Fibroblast of skin of back (primary cell): ENCODE data around the gene CATSPERZ.
"Not testable (repeated sequence)": the region's sequence is repeated elsewhere in the genome, so short reads cannot be mapped to it uniquely, and the experiment has no call there.

Experiments
- DNase-seq: peaks from one replicate; pipeline ENCODE4 v3.0.0-alpha.2; 2013

CATSPERZ gene

GRCh38 chr11:64321026-64321425 is 20.9 kb downstream of the CATSPERZ start:
- DNase-seq: no peak

GRCh38 chr11:64321533-64321932 is 21.4 kb downstream of the CATSPERZ start:
- no peak for DNase-seq

- no peak for DNase-seq
Measured at GRCh38 chr11:64322925-64323260, 22.7 kb downstream of the CATSPERZ start.

- DNase-seq: no peak
Measured at GRCh38 chr11:64323373-64323772, 23.2 kb downstream of the CATSPERZ start.

GRCh38 chr11:64323984-64324383 is 23.8 kb downstream of the CATSPERZ start:
- DNase-seq: not testable (repeated sequence)

GRCh38 chr11:64324692-64325469 is 24.7 kb downstream of the CATSPERZ start:
- DNase-seq: no peak

DNA sequence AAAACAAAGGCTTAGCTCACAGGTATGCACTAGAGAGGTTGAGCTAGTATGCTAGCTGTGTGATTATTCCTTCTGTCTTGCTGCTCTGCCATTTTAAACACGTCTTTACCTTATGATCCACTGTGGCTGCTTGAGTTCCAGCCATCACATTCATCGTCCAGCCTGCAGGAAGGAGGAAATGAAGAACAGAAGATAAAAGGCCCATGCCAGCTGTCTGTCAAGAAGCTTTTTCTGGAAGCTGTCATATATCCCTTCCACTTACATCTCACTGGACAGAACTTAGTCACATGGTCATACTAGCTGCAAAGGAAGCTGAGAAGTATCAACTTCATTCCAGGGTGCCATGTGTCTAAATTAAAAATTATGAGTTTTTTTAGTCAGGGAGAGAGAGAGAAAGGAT is 27.2 kb downstream of the CATSPERZ start:
- no peak for DNase-seq

DNA sequence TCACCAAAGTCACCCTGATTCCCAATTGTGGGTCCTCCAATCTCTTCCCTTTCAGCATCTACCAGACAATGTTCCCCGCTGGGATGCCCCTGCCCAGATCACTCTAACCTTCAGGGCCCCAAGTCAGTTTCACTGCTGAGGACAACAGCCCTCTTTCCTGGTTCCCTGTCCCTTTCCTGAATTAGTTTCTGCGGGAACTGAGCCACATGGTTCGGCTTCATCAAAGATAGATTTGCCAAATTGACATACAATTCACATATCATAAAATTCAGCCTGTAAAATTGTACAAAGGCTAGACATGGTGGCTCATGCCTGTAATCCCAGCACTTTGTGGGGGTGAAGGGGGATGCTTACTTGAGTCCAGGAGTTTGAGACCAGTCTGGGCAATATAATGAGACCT is 27.8 kb downstream of the CATSPERZ start:
- no peak for DNase-seq

- DNase-seq: no peak
Measured at GRCh38 chr11:64330888-64331287, 30.7 kb downstream of the CATSPERZ start.

GRCh38 chr11:64331569-64332371 is 31.6 kb downstream of the CATSPERZ start:
- peak; percentile 84 for DNase-seq

- DNase-seq: no peak
Measured at GRCh38 chr11:64333556-64333955, 33.4 kb downstream of the CATSPERZ start.

- DNase-seq: peak; percentile 95
Measured at GRCh38 chr11:64334764-64335735, 34.9 kb downstream of the CATSPERZ start.

DNA sequence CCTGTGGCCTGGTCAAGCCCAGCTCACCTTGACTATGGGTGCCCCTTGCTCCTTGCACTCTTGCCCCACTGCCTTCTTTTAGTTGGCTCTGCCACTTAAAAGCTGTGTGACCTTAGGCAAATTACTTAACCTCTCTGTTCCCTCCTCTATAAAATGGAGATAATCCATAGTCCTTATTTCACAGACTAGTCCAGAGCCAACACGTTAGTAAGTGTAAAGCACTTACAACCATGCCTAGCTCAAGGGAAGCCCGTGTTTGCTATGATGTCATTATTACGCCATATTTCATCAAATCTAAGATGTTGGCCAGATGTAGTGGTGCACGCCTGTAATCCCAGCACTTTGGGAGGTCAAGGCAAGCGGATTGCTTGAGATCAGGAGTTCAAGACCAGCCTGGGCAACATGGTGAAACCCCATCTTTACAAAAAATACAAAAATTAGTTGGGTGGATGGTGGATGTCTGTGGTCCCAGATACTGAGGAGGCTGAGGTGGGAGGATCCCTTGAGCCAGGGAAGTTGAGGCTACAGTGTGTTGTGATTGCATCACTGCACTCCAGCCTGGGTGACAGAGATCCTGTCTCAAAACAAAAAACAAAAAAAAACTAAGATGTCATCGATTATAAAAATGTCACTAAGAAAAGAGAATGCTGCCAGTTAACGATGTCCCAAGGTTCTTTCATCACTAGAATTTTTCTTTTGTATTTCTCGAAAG is 37.5 kb downstream of the CATSPERZ start:
- no peak for DNase-seq

- no peak for DNase-seq
Measured at GRCh38 chr11:64338716-64339115, 38.6 kb downstream of the CATSPERZ start.

- DNase-seq: no peak
Measured at GRCh38 chr11:64339286-64339685, 39.1 kb downstream of the CATSPERZ start.

- DNase-seq: no peak
Measured at GRCh38 chr11:64339754-64340408, 39.7 kb downstream of the CATSPERZ start, which contains the start of gene CCDC88B. Gene CCDC88B, plus strand, starts transcription at chr11:64340204. Its CDS starts 63 bp downstream, at chr11:64340267.

DNA sequence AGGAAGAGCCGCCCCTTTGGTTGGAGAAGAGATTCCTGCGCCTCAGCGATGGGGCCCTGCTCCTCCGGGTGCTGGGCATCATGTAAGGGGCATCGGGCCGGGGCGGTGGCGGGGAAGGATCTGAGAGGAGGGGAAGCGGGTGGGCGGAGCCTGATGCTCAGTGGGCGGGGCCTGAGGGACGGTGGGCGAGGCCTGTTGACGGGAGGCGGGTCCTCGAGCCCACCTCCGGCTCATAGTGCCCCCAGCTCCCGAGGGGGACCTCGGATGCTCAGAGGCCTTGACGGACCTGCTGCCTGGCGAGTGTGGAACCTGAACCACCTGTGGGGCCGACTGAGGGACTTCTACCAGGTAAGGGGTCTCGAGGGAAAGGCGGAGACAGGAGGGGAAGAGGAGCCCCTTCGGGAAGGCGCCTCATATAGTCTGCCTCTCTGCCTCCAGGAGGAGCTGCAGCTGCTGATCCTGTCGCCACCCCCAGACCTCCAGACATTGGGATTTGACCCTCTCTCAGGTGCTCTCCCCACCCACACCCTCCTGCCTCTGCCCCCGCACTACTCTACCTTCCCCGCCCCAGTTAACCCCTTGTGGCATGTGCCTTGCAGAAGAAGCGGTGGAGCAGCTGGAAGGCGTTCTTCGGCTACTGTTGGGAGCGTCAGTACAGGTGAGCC is 40.6 kb downstream of the CATSPERZ start:
- no peak for DNase-seq

GRCh38 chr11:64341429-64341828 is 41.3 kb downstream of the CATSPERZ start:
- no peak for DNase-seq

DNA sequence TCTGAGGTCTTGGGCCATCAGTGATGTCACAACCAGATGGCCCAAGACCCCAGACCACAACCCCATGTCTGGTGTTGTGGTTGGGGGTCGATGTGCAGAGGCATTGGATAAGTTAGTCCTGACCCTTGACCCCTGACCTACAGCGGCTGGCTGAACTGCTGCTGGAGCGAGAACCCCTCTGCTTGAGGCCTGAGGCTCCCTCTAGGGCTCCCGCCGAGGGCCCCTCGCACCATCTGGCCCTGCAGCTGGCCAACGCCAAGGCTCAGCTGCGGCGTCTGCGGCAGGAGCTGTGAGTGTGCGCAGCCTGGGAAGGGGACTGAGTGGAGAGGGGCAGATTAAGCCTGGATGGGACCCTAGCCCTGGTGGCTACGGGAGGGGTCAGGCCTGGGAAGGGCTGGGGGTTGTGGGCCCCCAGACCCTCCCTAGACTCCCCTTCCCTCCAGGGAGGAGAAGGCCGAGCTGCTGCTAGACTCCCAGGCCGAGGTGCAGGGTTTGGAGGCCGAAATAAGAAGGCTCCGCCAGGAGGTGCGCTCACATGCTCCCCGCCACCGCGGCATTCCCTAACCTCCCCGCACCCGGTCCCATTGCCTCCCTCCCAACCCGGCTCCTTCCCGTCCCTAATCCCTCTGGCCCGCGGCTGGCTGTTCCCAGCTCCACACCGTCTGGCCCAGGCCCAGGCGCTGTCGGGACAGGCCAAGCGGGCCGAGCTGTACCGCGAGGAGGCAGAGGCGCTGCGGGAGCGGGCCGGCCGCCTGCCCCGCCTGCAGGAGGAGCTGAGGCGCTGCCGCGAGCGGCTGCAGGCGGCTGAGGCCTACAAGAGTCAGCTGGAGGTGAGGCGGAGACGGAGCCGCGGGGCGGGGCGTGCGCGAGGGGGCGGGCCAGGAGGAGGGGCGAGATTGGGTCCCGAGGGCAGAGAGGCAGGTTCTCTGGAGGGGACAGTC is 42.0 kb downstream of the CATSPERZ start:
- peak; percentile 85 for DNase-seq
